ENCODE data around the gene CAMK2B. TPM values are rescaled to one million over a fixed set of nuclear protein-coding genes. Genes with fewer than 3 reads are reported as not detected.
A peak's percentile ranks its signal among the peaks of the same experiment; 100 is the strongest.

CAMK2B gene
- total and polyA plus RNA-seq, 8 donors, result 0.17 to 1.1 (median 0.53) TPM

GRCh38 chr7:44232901-44233715 is 92.3 kb downstream of the CAMK2B start:
- H3K27ac ChIP-seq, result no peak overlapping the region
- TF ChIP-seq CTCF (IDR thresholded peaks at IDR 0.05), result no peak
- no peaks in the 10 kb centered on the region for H3K4me1 ChIP-seq
- ATAC-seq, result no peak
- H3K9me3 ChIP-seq, result no peaks in the 10 kb centered on the region
- H3K4me3 ChIP-seq, result no peak overlapping the region
- no peak for DNase-seq
- H3K36me3 ChIP-seq, result no peaks in the 10 kb centered on the region
- intact Hi-C loops (cut with DNase I), result no loop called here
- peaks cover 0 to 22% of the 10 kb centered on the region in 2 donors for H3K27me3 ChIP-seq

GRCh38 chr7:44232396-44232795 is 93.0 kb downstream of the CAMK2B start:
- no peaks in the 10 kb centered on the region for H3K4me1 ChIP-seq
- no peak overlapping the region for H3K4me3 ChIP-seq
- no peak overlapping the region for H3K27ac ChIP-seq
- DNase-seq (no peak), ATAC-seq (no peak)
- H3K9me3 ChIP-seq, result no peaks in the 10 kb centered on the region
- no peak for TF ChIP-seq CTCF (IDR thresholded peaks at IDR 0.05)
- peaks cover 0 to 18% of the 10 kb centered on the region in 2 donors for H3K27me3 ChIP-seq
- intact Hi-C loops (cut with DNase I), result no loop called here
- H3K36me3 ChIP-seq, result no peaks in the 10 kb centered on the region

GRCh38 chr7:44231088-44231487 is 94.3 kb downstream of the CAMK2B start:
- no peaks in the 10 kb centered on the region for H3K4me1 ChIP-seq
- H3K36me3 ChIP-seq, result no peaks in the 10 kb centered on the region
- TF ChIP-seq CTCF (IDR thresholded peaks at IDR 0.05), result no peak
- intact Hi-C loops (cut with DNase I), result no loop called here
- ATAC-seq (no peak), DNase-seq (no peak)
- no peak overlapping the region for H3K4me3 ChIP-seq
- peaks cover 0 to 23% of the 10 kb centered on the region in 2 donors for H3K27me3 ChIP-seq
- no peak overlapping the region for H3K27ac ChIP-seq
- H3K9me3 ChIP-seq, result no peaks in the 10 kb centered on the region

- DNase-seq, result no peak
- H3K4me3 ChIP-seq, result no peak overlapping the region
- H3K27me3 ChIP-seq, result peaks cover 7 to 31% of the 10 kb centered on the region in 2 donors
- no peaks in the 10 kb centered on the region for H3K9me3 ChIP-seq
- no peaks in the 10 kb centered on the region for H3K4me1 ChIP-seq
- intact Hi-C loops (cut with DNase I), result no loop called here
- H3K36me3 ChIP-seq, result no peaks in the 10 kb centered on the region
- no peak for ATAC-seq
- TF ChIP-seq CTCF (IDR thresholded peaks at IDR 0.05), result no peak
- H3K27ac ChIP-seq, result no peak overlapping the region
Observed at GRCh38 chr7:44230286-44230685, 95.1 kb downstream of the CAMK2B start.

- Histone ChIP-seq H3K9me3 (no peaks in the 10 kb centered on the region), H3K27ac (no peak overlapping the region), H3K27me3 (peaks cover 8 to 37% of the 10 kb centered on the region in 2 donors), H3K4me3 (no peak overlapping the region), H3K36me3 (no peaks in the 10 kb centered on the region), H3K4me1 (no peaks in the 10 kb centered on the region)
- intact Hi-C loops (cut with DNase I), result no loop called here
- ATAC-seq (no peak), DNase-seq (peak in 1 of 4 donors; percentile 66)
- TF ChIP-seq CTCF (IDR thresholded peaks at IDR 0.05), result no peak
Observed at GRCh38 chr7:44229546-44230105, 95.8 kb downstream of the CAMK2B start.

Data from left lung (tissue), 10 donors.